GM19324 (cell line): ENCODE results near the gene OR10AD1.
"Not testable (repeated sequence)": the region's sequence is repeated elsewhere in the genome, so short reads cannot be mapped to it uniquely, and the experiment has no call there.

ENCODE experiments used
- ATAC-seq: cut with Tn5 transposase; IDR thresholded peaks from one replicate; pipeline ENCODE4 v1.9.1; 2021; ENCODE audit warnings: mild to moderate bottlenecking, moderate library complexity; ENCODE audit not compliant: unreplicated experiment, low FRiP score

The OR10AD1 gene

GRCh38 chr12:48164451-48164850, 38.6 kb downstream of the OR10AD1 start:
- no peak for ATAC-seq

DNA sequence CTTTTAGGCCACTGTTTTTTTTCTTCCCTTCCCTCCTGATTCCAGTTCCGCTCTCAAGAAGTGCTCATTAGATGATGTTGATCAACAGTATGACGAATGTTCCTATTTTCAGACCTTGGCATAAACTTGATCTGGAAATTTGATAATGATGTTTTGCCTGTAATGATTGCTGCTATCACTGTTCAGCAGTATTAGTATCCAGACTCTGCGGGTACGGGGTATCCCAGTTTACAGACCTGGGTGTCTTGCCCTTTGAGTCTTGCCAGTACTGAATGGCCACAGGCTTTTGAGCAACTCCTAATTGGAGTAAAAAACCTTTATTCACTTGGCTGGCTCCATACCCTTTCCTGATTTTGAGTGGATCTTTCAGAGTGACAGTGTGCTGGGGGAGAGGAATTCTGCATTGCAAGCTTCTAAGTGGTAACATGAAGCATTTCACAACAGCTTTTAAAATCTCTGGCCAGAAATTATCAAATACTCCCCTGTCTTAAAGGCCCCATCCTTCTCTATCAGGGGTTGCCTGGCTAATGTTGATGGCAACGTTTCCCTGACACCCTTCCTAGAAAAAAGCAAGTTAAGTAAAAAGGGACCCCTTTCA, 39.8 kb downstream of the OR10AD1 start:
- no peak for ATAC-seq

DNA sequence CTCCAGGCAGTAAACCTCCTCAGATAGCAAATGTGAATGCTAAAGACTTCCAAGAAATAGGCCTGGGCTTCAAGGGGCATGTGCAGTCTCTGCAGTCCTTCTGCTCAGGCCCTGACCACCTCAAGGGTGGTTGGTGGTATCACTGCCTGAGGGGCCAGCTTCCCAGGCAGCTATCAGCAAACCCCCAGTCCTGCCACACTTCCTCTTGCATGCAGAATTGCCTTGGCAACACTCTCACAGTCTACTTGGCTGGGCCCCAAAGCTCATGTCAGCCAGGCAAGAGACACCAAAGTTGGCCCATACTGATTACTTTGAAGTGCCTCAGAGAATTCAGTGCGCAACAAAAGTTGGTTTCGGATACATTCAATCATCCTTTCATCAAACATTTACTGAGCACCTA, 42.3 kb downstream of the OR10AD1 start:
- no peak for ATAC-seq

- ATAC-seq: no peak
Observed at GRCh38 chr12:48160046-48160445, 43.0 kb downstream of the OR10AD1 start.

- no peak for ATAC-seq
Observed at GRCh38 chr12:48157889-48158370, 45.2 kb downstream of the OR10AD1 start.

- peak; percentile 86 for ATAC-seq
Observed at GRCh38 chr12:48157018-48157888, 45.8 kb downstream of the OR10AD1 start, which contains the start of gene ASB8. TSS of gene ASB8 (minus strand) at chr12:48157515. CDS start at chr12:48153496, 4,019 bp downstream.

GRCh38 chr12:48156652-48157017, 46.5 kb downstream of the OR10AD1 start:
- ATAC-seq: no peak

DNA sequence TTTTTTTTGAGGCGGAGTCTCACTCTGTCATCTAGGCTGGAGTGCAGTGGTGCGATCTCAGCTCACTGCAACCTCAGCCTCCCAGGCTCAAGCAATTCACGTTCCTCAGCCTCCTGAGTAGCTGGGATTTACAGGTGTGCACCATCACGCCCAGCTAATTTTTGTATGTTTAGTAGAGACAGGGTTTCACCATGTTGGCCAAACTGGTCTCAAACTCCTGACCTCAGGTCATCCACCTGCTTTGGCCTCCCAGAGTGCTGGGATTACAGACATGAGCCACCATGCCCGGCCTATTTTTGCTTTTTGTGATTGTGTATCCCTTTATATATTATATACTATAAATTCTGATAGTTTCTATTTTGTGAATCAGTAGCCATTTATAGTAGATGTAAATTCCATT, 47.3 kb downstream of the OR10AD1 start:
- ATAC-seq: not testable (repeated sequence)
